HepG2 (cell line): ENCODE data around the gene DIS3L2. TPM values are rescaled to one million over a fixed set of nuclear protein-coding genes. Genes with fewer than 3 reads are reported as not detected.
"Not testable (repeated sequence)": the region's sequence is repeated elsewhere in the genome, so short reads cannot be mapped to it uniquely, and the experiment has no call there.

ENCODE experiments used
- ATAC-seq: fragments of 200-7000 bp; cut with Tn5 transposase; 3 replicates; pipeline ENCODE4 v1.9.1; 2020; ENCODE audit warnings: mild to moderate bottlenecking, moderate library complexity
- BruUV-seq: library from RNA; stranded (reverse); fragments of 400-500 nt; replicated peaks from 2 replicates; lab custom pipeline; 2021; lab: Mats Ljungman, UMichigan
- CTCF ChIA-PET: fragments of 300-600 bp; formaldehyde crosslinking; extraction: SDS; loops from one replicate; lab custom pipeline; 2021; ENCODE audit warnings: low total read pairs, inconsistent platforms, low intra/inter-chr PET ratio; lab: Yijun Ruan, JAX
- POLR2A ChIA-PET: fragments of 350-600 bp; sonication (Branson Sonifier 250); formaldehyde crosslinking; loops from one replicate; lab custom pipeline; 2020; ENCODE audit warnings: antibody characterized with exemption, inconsistent platforms; lab: Yijun Ruan, JAX
- DNase-seq: peaks from one replicate; pipeline ENCODE4 v3.0.0-alpha.2; 2015; ENCODE audit warnings: low spot score
- FAIRE-seq: peaks from 3 replicates; lab custom pipeline; 2011; peaks lifted over from hg19 to GRCh38; lab: Jason Lieb, UNC
- H2AFZ ChIP-seq: one replicate; pipeline ENCODE4 v1.6.1; 2011; ENCODE audit warnings: low read length, inconsistent platforms
- H3K27ac ChIP-seq: fragments of 300-600 bp; 3 replicates; pipeline ENCODE4 v1.8.0; 2011; ENCODE audit warnings: mixed run types, mild to moderate bottlenecking, mixed read lengths, low read length, inconsistent platforms; ENCODE audit not compliant: insufficient read depth; ENCODE audit errors: extremely low read length
- H3K27me3 ChIP-seq, 2 experiments: fragments of 200-600 bp in 1 of 2; 2 replicates in 1 of 2; 3 replicates in 1 of 2; pipeline versions ENCODE4 v1.6.0 to v1.8.0; 2011; ENCODE audit warnings: low read length in 2 of 2, mild to moderate bottlenecking in 2 of 2, moderate library complexity in 2 of 2, inconsistent platforms in 1 of 2; ENCODE audit not compliant: insufficient read depth in 2 of 2, control insufficient read depth in 1 of 2
- H3K36me3 ChIP-seq, 2 experiments: fragments of 200-600 bp in 1 of 2; replicated peaks in 1 of 2; 2 replicates in 1 of 2; 3 replicates in 1 of 2; pipeline versions ENCODE4 v1.5.1 to v1.8.0; 2011; ENCODE audit warnings: low read length in 2 of 2, inconsistent platforms in 1 of 2; ENCODE audit not compliant: insufficient read depth in 2 of 2, control insufficient read depth in 1 of 2
- H3K4me1 ChIP-seq: 2 replicates; pipeline ENCODE4 v1.5.1; 2012; ENCODE audit warnings: low read length, inconsistent platforms; ENCODE audit not compliant: insufficient read depth
- H3K4me2 ChIP-seq: 2 replicates; pipeline ENCODE4 v1.6.0; 2011; ENCODE audit warnings: low read depth, low read length, inconsistent platforms
- H3K4me3 ChIP-seq, 3 experiments: fragments of 200-600 bp in 1 of 3; sonication (generic), shearing (Covaris generic) in 1 of 3; replicated peaks in 1 of 3; 2 replicates each; pipeline ENCODE4 v1.5.1; 2011 to 2016; ENCODE audit warnings: low read length in 3 of 3, inconsistent platforms in 2 of 3, low read depth in 2 of 3, mild to moderate bottlenecking in 2 of 3, control low read depth in 1 of 3, mixed read lengths in 1 of 3; ENCODE audit not compliant: insufficient read depth in 1 of 3
- H3K79me2 ChIP-seq: one replicate; pipeline ENCODE4 v1.6.1; 2011; ENCODE audit warnings: low read length, inconsistent platforms; ENCODE audit not compliant: insufficient read depth
- H3K9ac ChIP-seq: 2 replicates; pipeline ENCODE4 v1.6.0; 2011; ENCODE audit warnings: mild to moderate bottlenecking, low read depth, low read length, inconsistent platforms; ENCODE audit not compliant: insufficient read depth
- H3K9me3 ChIP-seq: 2 replicates; pipeline ENCODE4 v1.5.1; 2012; ENCODE audit warnings: mild to moderate bottlenecking, low read length
- H4K20me1 ChIP-seq: 2 replicates; pipeline ENCODE4 v1.6.0; 2011; ENCODE audit warnings: inconsistent platforms, mild to moderate bottlenecking, low read length, moderate library complexity; ENCODE audit not compliant: insufficient read depth
- HNRNPL ChIP-seq: fragments of 200-400 bp; formaldehyde crosslinking; IDR thresholded peaks from 2 replicates; pipeline ENCODE4 v1.6.1; 2017; ENCODE audit warnings: mild to moderate bottlenecking, low read depth, low read length
- PITX1 ChIP-seq: sonication (generic); formaldehyde crosslinking; IDR thresholded peaks from 2 replicates; pipeline ENCODE4 v1.5.1; 2020; ENCODE audit warnings: mild to moderate bottlenecking, missing genetic modification reagents
- ZNF142 ChIP-seq: sonication (generic); formaldehyde crosslinking; IDR thresholded peaks from 2 replicates; pipeline ENCODE4 v1.4.0; 2020; ENCODE audit warnings: missing genetic modification reagents
- WGBS: methylation state at CpG from one replicate; pipeline ENCODE4 v1.1.6; 2017; ENCODE audit warnings: low lambda C conversion rate; 5-methylcytosine and 5-hydroxymethylcytosine counted together
- in situ Hi-C: cut with HindIII; loops from 2 replicates; pipeline ENCODE4 v1.10.0; 2017; ENCODE audit warnings: low pct_unique_long_range_greater_than_20kb; ENCODE audit not compliant: extremely low pct_ligation_motif_present
- intact Hi-C: fragments of 100-400 bp; cut with micrococcal nuclease; formaldehyde crosslinking; loops from one replicate; pipeline ENCODE4 v1.10.0; 2022; ENCODE audit not compliant: unreplicated experiment
- polyA plus RNA-seq, 8 experiments: library from polyadenylated mRNA; depleted of rRNA in 3 of 8; stranded (reverse) in 7 of 8; unstranded in 1 of 8; fragments of >200 nt; fragmentation: Illumina TruSeq in 4 of 8; extraction: Trizol in 4 of 8; gene quantifications; 2 replicates each; pipeline versions ENCODE4 v1.2.1 to v1.2.3, GENCODE V29; 2011 to 2016; ENCODE audit warnings: low read depth in 4 of 8, missing spikeins in 1 of 8, mixed read lengths in 1 of 8; ENCODE audit not compliant: insufficient read depth in 1 of 8
- total RNA-seq, 5 experiments: library from RNA; depleted of rRNA; stranded (reverse); fragments of >200 nt; fragmentation: Illumina TruSeq; extraction: Trizol; gene quantifications; 2 replicates each; pipeline ENCODE4 v1.2.3, GENCODE V29; 2016; ENCODE audit warnings: low read depth in 1 of 5

Gene DIS3L2
- total and polyA plus RNA-seq, 2 of the 13 experiments (the other 11 are each of a cell fraction or from before 2014, with no cell fraction given) = 7.0 to 23.9 TPM

GRCh38 chr2:232174662-232175061, 213.1 kb downstream of the DIS3L2 start (continued):
- TF ChIP-seq ZNF142 (CRISPR knock-in tag) (no peak), HNRNPL (no peak), PITX1 (CRISPR knock-in tag) (no peak)

GRCh38 chr2:232176587-232176986, 215.1 kb downstream of the DIS3L2 start:
- over 99% methylated on average over 5 of the region's 5 CpGs for WGBS
- intact Hi-C loops, H3K27me3 ChIP-seq, H3K4me3 ChIP-seq, H3K9me3 ChIP-seq, H3K4me1 ChIP-seq, H3K79me2 ChIP-seq, H3K4me2 ChIP-seq, H3K36me3 ChIP-seq, CTCF ChIA-PET, H4K20me1 ChIP-seq, FAIRE-seq, POLR2A ChIA-PET, ATAC-seq, in situ Hi-C loops, H2AFZ ChIP-seq, H3K27ac ChIP-seq, DNase-seq, BruUV-seq, H3K9ac ChIP-seq: not testable (repeated sequence)
